WTC11 (cell line): ENCODE measurements around the gene MYOM3. TPM values are rescaled to one million over a fixed set of nuclear protein-coding genes. Genes with fewer than 3 reads are reported as not detected.

Experiments
- ATAC-seq: fragments of 200-7000 bp; cut with Tn5 transposase; 2 replicates; pipeline ENCODE4 v1.10.0; 2021; ENCODE audit warnings: mild to moderate bottlenecking, moderate library complexity
- CTCF ChIA-PET: fragments of 300-600 bp; sonication (Branson Sonifier 250); formaldehyde crosslinking; loops from one replicate; lab custom pipeline; 2021; ENCODE audit warnings: antibody characterized with exemption; lab: Charles Lee
- POLR2A ChIA-PET: fragments of 350-600 bp; sonication (Branson Sonifier 250); formaldehyde crosslinking; loops from one replicate; lab custom pipeline; 2021; ENCODE audit warnings: antibody characterized with exemption; lab: Charles Lee
- DNase-seq: peaks from one replicate; pipeline ENCODE4 v3.0.0; 2021; ENCODE audit warnings: low spot score
- H3K27ac Mint-ChIP-seq: 2 replicates; pipeline ENCODE4 v1.8.0; 2021; ENCODE audit warnings: mixed read lengths
- H3K27me3 Mint-ChIP-seq: 2 replicates; pipeline ENCODE4 v1.8.0; 2021; ENCODE audit warnings: low read depth, mild to moderate bottlenecking, moderate library complexity, mixed read lengths
- H3K36me3 Mint-ChIP-seq: 2 replicates; pipeline ENCODE4 v1.8.0; 2021; ENCODE audit warnings: mixed read lengths
- H3K4me1 Mint-ChIP-seq: 2 replicates; pipeline ENCODE4 v1.8.0; 2022; ENCODE audit warnings: mixed read lengths
- H3K4me3 Mint-ChIP-seq: 2 replicates; pipeline ENCODE4 v1.8.0; 2021; ENCODE audit warnings: mild to moderate bottlenecking, moderate library complexity, mixed read lengths
- H3K9me3 Mint-ChIP-seq: 2 replicates; pipeline ENCODE4 v1.8.0; 2021; ENCODE audit warnings: mixed read lengths
- ETV6 ChIP-seq: sonication (generic); formaldehyde crosslinking; IDR thresholded peaks from 2 replicates; pipeline ENCODE4 v1.8.1; 2022; ENCODE audit warnings: mild to moderate bottlenecking, missing genetic modification reagents
- MAX ChIP-seq: sonication (generic); formaldehyde crosslinking; IDR thresholded peaks from 2 replicates; pipeline ENCODE4 v1.8.0; 2022; ENCODE audit warnings: mild to moderate bottlenecking, missing genetic modification reagents
- PRRX2 ChIP-seq: fragments of 250-450 bp; sonication (Bioruptor Pico); IDR thresholded peaks from 2 replicates; pipeline ENCODE4 v1.8.0; 2021; ENCODE audit warnings: mild to moderate bottlenecking
- SMAD3 ChIP-seq: sonication (generic); formaldehyde crosslinking; IDR thresholded peaks from 2 replicates; pipeline ENCODE4 v1.8.0; 2022; ENCODE audit warnings: missing genetic modification reagents, mild to moderate bottlenecking, borderline replicate concordance
- SMAD4 ChIP-seq: sonication (generic); formaldehyde crosslinking; IDR thresholded peaks from 2 replicates; pipeline ENCODE4 v1.8.0; 2022; ENCODE audit warnings: mild to moderate bottlenecking, missing genetic modification reagents
- TEAD1 ChIP-seq: sonication (generic); formaldehyde crosslinking; IDR thresholded peaks from 2 replicates; pipeline ENCODE4 v1.8.0; 2022; ENCODE audit warnings: mild to moderate bottlenecking, missing genetic modification reagents
- ZNF219 ChIP-seq: sonication (generic); formaldehyde crosslinking; IDR thresholded peaks from 2 replicates; pipeline ENCODE4 v1.8.0; 2023; ENCODE audit warnings: missing genetic modification reagents, mild to moderate bottlenecking, borderline replicate concordance
- ZNF232 ChIP-seq: sonication (generic); formaldehyde crosslinking; IDR thresholded peaks from 2 replicates; pipeline ENCODE4 v1.8.0; 2022; ENCODE audit warnings: mild to moderate bottlenecking, missing genetic modification reagents
- ZNF512 ChIP-seq: sonication (generic); formaldehyde crosslinking; IDR thresholded peaks from 2 replicates; pipeline ENCODE4 v1.8.1; 2022; ENCODE audit warnings: missing genetic modification reagents, borderline replicate concordance
- total RNA-seq: library from RNA; stranded (reverse); gene quantifications from 3 replicates; pipeline ENCODE4 v1.2.3, GENCODE V29; 2021
- TF ChIP-seq, protein P1 (sequence below): fragments of 250-450 bp; sonication (Bioruptor Pico); IDR thresholded peaks from 2 replicates; pipeline ENCODE4 v1.9.0; 2021; ENCODE audit warnings: mild to moderate bottlenecking
- TF ChIP-seq, protein P2 (sequence below): fragments of 200-600 bp; IDR thresholded peaks from 2 replicates; pipeline ENCODE4 v1.8.0; 2022; ENCODE audit warnings: antibody characterized with exemption
- TF ChIP-seq, protein P3 (sequence below): fragments of 250-450 bp; sonication (Bioruptor Pico); IDR thresholded peaks from 2 replicates; pipeline ENCODE4 v1.8.0; 2021; ENCODE audit warnings: mild to moderate bottlenecking
- TF ChIP-seq, protein P4 (sequence below): sonication (generic); formaldehyde crosslinking; IDR thresholded peaks from 2 replicates; pipeline ENCODE4 v1.8.0; 2022; ENCODE audit warnings: mild to moderate bottlenecking, missing genetic modification reagents

MYOM3 gene
- total RNA-seq, 1 experiment from 2014 or later = 0.13 TPM

DNA sequence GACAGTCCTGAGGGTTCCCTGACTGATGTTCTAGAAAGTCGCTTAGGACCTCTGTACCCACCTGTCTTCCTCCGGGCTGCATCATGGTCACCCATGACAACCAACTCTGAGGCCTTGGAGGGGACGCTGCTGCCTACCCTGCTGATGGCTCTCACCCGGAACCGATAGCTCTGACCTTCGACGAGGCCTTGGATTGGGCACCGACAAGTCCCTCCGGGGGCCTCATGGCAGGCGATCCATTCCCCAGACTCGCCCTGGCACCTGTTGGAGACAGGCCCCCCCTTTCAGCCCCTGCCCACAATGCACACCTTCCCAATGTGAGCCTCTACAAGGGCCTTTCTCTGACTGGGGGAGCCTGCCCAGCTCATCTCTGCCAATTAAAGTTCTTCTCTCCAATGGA is 21.2 kb downstream of the MYOM3 start:
- ATAC-seq = no peak

More for the DNA sequence above, 21.2 kb downstream of the MYOM3 start:
- Mint-ChIP-seq H3K9me3 (no peaks in the 10 kb centered on the region), H3K4me1 (peaks cover 13% of the 10 kb centered on the region), H3K27ac (no peak overlapping the region), H3K36me3 (no peaks in the 10 kb centered on the region), H3K4me3 (no peak overlapping the region), H3K27me3 (no peaks in the 10 kb centered on the region)
- CTCF ChIA-PET = interaction anchor here (1.4 to 1.5 kb wide), 2 partner anchors 20 to 60 kb away, joined by 3 to 4 read pairs; no protein-coding TSS in a partner anchor
- DNase-seq = no peak
- POLR2A ChIA-PET = no interaction called here
- TF ChIP-seq PRRX2 (CRISPR knock-in tag) = no peak
- TF ChIP-seq TEAD1 = no peak
- no peak for TF ChIP-seq MAX
- TF ChIP-seq ZNF232 (CRISPR knock-in tag) = no peak
- TF ChIP-seq SMAD3 = no peak
- TF ChIP-seq ZNF219 (CRISPR knock-in tag) = no peak
- TF ChIP-seq, protein P1, sequence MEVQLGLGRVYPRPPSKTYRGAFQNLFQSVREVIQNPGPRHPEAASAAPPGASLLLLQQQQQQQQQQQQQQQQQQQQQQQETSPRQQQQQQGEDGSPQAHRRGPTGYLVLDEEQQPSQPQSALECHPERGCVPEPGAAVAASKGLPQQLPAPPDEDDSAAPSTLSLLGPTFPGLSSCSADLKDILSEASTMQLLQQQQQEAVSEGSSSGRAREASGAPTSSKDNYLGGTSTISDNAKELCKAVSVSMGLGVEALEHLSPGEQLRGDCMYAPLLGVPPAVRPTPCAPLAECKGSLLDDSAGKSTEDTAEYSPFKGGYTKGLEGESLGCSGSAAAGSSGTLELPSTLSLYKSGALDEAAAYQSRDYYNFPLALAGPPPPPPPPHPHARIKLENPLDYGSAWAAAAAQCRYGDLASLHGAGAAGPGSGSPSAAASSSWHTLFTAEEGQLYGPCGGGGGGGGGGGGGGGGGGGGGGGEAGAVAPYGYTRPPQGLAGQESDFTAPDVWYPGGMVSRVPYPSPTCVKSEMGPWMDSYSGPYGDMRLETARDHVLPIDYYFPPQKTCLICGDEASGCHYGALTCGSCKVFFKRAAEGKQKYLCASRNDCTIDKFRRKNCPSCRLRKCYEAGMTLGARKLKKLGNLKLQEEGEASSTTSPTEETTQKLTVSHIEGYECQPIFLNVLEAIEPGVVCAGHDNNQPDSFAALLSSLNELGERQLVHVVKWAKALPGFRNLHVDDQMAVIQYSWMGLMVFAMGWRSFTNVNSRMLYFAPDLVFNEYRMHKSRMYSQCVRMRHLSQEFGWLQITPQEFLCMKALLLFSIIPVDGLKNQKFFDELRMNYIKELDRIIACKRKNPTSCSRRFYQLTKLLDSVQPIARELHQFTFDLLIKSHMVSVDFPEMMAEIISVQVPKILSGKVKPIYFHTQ = no peak
- TF ChIP-seq, protein P2, sequence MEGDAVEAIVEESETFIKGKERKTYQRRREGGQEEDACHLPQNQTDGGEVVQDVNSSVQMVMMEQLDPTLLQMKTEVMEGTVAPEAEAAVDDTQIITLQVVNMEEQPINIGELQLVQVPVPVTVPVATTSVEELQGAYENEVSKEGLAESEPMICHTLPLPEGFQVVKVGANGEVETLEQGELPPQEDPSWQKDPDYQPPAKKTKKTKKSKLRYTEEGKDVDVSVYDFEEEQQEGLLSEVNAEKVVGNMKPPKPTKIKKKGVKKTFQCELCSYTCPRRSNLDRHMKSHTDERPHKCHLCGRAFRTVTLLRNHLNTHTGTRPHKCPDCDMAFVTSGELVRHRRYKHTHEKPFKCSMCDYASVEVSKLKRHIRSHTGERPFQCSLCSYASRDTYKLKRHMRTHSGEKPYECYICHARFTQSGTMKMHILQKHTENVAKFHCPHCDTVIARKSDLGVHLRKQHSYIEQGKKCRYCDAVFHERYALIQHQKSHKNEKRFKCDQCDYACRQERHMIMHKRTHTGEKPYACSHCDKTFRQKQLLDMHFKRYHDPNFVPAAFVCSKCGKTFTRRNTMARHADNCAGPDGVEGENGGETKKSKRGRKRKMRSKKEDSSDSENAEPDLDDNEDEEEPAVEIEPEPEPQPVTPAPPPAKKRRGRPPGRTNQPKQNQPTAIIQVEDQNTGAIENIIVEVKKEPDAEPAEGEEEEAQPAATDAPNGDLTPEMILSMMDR = no peak
- TF ChIP-seq SMAD4 = no peak
- TF ChIP-seq, protein P3, sequence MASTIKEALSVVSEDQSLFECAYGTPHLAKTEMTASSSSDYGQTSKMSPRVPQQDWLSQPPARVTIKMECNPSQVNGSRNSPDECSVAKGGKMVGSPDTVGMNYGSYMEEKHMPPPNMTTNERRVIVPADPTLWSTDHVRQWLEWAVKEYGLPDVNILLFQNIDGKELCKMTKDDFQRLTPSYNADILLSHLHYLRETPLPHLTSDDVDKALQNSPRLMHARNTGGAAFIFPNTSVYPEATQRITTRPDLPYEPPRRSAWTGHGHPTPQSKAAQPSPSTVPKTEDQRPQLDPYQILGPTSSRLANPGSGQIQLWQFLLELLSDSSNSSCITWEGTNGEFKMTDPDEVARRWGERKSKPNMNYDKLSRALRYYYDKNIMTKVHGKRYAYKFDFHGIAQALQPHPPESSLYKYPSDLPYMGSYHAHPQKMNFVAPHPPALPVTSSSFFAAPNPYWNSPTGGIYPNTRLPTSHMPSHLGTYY (CRISPR knock-in tag) = no peak
- TF ChIP-seq, protein P4, sequence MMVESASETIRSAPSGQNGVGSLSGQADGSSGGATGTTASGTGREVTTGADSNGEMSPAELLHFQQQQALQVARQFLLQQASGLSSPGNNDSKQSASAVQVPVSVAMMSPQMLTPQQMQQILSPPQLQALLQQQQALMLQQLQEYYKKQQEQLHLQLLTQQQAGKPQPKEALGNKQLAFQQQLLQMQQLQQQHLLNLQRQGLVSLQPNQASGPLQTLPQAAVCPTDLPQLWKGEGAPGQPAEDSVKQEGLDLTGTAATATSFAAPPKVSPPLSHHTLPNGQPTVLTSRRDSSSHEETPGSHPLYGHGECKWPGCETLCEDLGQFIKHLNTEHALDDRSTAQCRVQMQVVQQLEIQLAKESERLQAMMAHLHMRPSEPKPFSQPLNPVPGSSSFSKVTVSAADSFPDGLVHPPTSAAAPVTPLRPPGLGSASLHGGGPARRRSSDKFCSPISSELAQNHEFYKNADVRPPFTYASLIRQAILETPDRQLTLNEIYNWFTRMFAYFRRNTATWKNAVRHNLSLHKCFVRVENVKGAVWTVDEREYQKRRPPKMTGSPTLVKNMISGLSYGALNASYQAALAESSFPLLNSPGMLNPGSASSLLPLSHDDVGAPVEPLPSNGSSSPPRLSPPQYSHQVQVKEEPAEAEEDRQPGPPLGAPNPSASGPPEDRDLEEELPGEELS (CRISPR knock-in tag) = no peak
- no peak for TF ChIP-seq ETV6 (CRISPR knock-in tag)
- no peak for TF ChIP-seq ZNF512 (CRISPR knock-in tag)
